Measurements from ENCODE around the gene LINGO3. TPM values are rescaled to one million over a fixed set of nuclear protein-coding genes. Genes with fewer than 3 reads are reported as not detected.

The LINGO3 gene
- total and polyA plus RNA-seq, 2 of the 8 experiments (the other 6 are each of a cell fraction or from before 2014, with no cell fraction given): 0.59 TPM; not detected in 1

DNA sequence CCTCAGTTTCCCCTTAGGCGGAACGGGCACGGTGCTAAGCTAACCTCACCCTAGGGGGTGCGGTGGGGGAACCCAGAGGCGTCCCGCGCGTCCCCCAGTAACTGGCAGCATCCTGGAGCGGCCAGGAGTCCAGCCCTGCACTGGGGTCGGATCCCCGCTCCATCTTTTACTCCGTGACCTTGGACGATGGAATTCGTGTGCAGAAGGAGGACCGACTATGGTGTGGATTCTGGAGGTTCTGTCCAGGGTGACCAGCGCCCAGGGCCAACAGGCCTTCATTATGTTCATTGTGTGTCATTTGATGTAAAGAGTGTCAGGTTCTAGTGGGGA lies 21.2 kb upstream of the LINGO3 start:
- no peak overlapping the region for H2BK15ac ChIP-seq (ENCODE audit: low read length)
- WGBS, 2 experiments (ENCODE audit: extremely low coverage in 1 of 2, insufficient coverage in 1 of 2, insufficient read length in 1 of 2, insufficient replicate concordance in 2 of 2, low coverage in 1 of 2, low lambda C conversion rate in 2 of 2, missing lambda C conversion rate in 1 of 2): 18% methylated on average over 16 of the region's 16 CpGs; no CpG with 5 or more reads in 1 of the 2 experiments
- H3K79me2 ChIP-seq (ENCODE audit: control insufficient read depth in 1 of 2, insufficient read depth in 2 of 2, low read length in 2 of 2): peaks cover 5 to 60% of the 10 kb centered on the region in 2 experiments; a peak in 3 of 4 replicates
- H3K27me3 ChIP-seq (replicated peaks in 1 of 4; ENCODE audit: control insufficient read depth in 3 of 4, extremely low read depth in 1 of 4, insufficient read depth in 3 of 4, low read length in 3 of 4): no peaks in the 10 kb centered on the region
- peak overlapping the region; percentile 86 to 95 for H3K4me2 ChIP-seq (ENCODE audit: insufficient read depth in 1 of 2, low read depth in 2 of 2, low read length in 2 of 2)
- H2BK120ac ChIP-seq (replicated peaks; ENCODE audit: low read depth, low read length): no peak overlapping the region
- H2AFZ ChIP-seq (ENCODE audit: low read length): no peak overlapping the region
- H4K5ac ChIP-seq (ENCODE audit: insufficient read length, low read depth, low read length): no peak overlapping the region
- ChIA-PET CTCF (ENCODE audit: partially characterized antibody) (interaction anchor here (0.6 to 1.0 kb wide), 5 partner anchors 54 to 747 kb away, joined by 3 to 4 read pairs (median 3); no protein-coding TSS in a partner anchor), POLR2A (ENCODE audit: partially characterized antibody) (interaction anchor here (0.8 to 3.0 kb wide), 5 partner anchors 9 to 96 kb away, joined by 3 to 11 read pairs (median 6); no protein-coding TSS in a partner anchor)
- no peak overlapping the region for H2BK12ac ChIP-seq (ENCODE audit: low read depth, low read length)
- H2BK5ac ChIP-seq (ENCODE audit: low read depth, low read length): 0 out of 2 replicates have a peak overlapping the region, but pooled peaks have one; percentile 52
- H4K20me1 ChIP-seq (replicated peaks in 1 of 2; ENCODE audit: control insufficient read depth in 1 of 2, insufficient read depth in 2 of 2, low read length in 2 of 2): peaks cover 1 to 19% of the 10 kb centered on the region in 2 experiments
- no peak overlapping the region; the same call in 1 of the 2 replicates for H4K8ac ChIP-seq (ENCODE audit: extremely low read depth, insufficient read depth, low read length)
- peaks cover 0 to 7% (median 5%) of the 10 kb centered on the region in 4 experiments; a peak in 5 of 8 replicates for H3K36me3 ChIP-seq (ENCODE audit: control insufficient read depth in 2 of 4, insufficient read depth in 4 of 4, low read length in 3 of 4)
- H3K4me1 ChIP-seq (replicated peaks in 1 of 4; ENCODE audit: control insufficient read depth in 3 of 4, insufficient read depth in 4 of 4, low read length in 3 of 4): peaks cover 0 to 33% (median 15%) of the 10 kb centered on the region in 4 experiments; a peak in 6 of 7 replicates
- no peak overlapping the region for H3K14ac ChIP-seq (ENCODE audit: insufficient read length)
- no peak overlapping the region for H3K27ac ChIP-seq (ENCODE audit: low read depth, low read length)
- H3K23me2 ChIP-seq (ENCODE audit: low read depth, low read length): peaks cover 11% of the 10 kb centered on the region; the same call in 1 of the 2 replicates
- FAIRE-seq: no peak
- peak overlapping the region; percentile 45 to 85 (median 73) for H3K9ac ChIP-seq (replicated peaks in 1 of 4; ENCODE audit: extremely low read depth in 1 of 4, low read depth in 3 of 4, low read length in 3 of 4)
- H3K9me3 ChIP-seq (ENCODE audit: insufficient read depth in 2 of 2, low read depth in 1 of 2, low read length in 1 of 2): no peaks in the 10 kb centered on the region
- H2AK5ac ChIP-seq (ENCODE audit: low read depth, low read length): 0 out of 2 replicates have a peak overlapping the region, but pooled peaks have one; percentile 65
- H3K79me1 ChIP-seq (ENCODE audit: low read depth, low read length): peaks cover 25% of the 10 kb centered on the region
- DNase-seq (ENCODE audit: low read depth in 1 of 2, low spot score in 2 of 2): no peak
- no peak overlapping the region for H3K4ac ChIP-seq (replicated peaks; ENCODE audit: insufficient read length, low read depth, low read length)
- H4K91ac ChIP-seq (replicated peaks; ENCODE audit: insufficient read length, low read length): no peak overlapping the region
- H3K56ac ChIP-seq (replicated peaks; ENCODE audit: insufficient read length, low read depth, low read length): peak overlapping the region; percentile 51
- H3K4me3 ChIP-seq (ENCODE audit: extremely low read depth in 1 of 4, insufficient read depth in 2 of 4, low read depth in 3 of 4, low read length in 4 of 4): peak overlapping the region; percentile 85 to 98 (median 91)
- H3K23ac ChIP-seq (ENCODE audit: insufficient read length): no peak overlapping the region
- no peak overlapping the region for H2BK20ac ChIP-seq (ENCODE audit: low read length)
- H3K18ac ChIP-seq (ENCODE audit: extremely low read depth, low read length): peak overlapping the region; percentile 83
- TF ChIP-seq MAFK (IDR thresholded peaks at IDR 0.05; ENCODE audit: low read depth, low read length): no peak
- TF ChIP-seq HDAC6 (IDR thresholded peaks at IDR 0.05; ENCODE audit: low read depth, low read length): no peak
- TF ChIP-seq CREB1 (IDR thresholded peaks at IDR 0.05): no peak
- no peak for TF ChIP-seq CEBPB (IDR thresholded peaks at IDR 0.05; ENCODE audit: low read depth, low read length)
- no peak for TF ChIP-seq BRCA1 (IDR thresholded peaks at IDR 0.05; ENCODE audit: low read depth, low read length)
- TF ChIP-seq CBX5 (IDR thresholded peaks at IDR 0.05; ENCODE audit: low read depth, low read length): no peak
- TF ChIP-seq SIN3A (conservative IDR thresholded peaks at IDR 0.05 in 1 of 2, IDR thresholded peaks at IDR 0.05 in 1 of 2; ENCODE audit: low read depth in 1 of 2, low read length in 2 of 2): no peak
- TF ChIP-seq RAD21 (IDR thresholded peaks at IDR 0.05 in 1 of 2, conservative IDR thresholded peaks at IDR 0.05 in 1 of 2; ENCODE audit: low read depth in 2 of 2, low read length in 2 of 2): no peak
- no peak for TF ChIP-seq RNF2 (IDR thresholded peaks at IDR 0.05; ENCODE audit: borderline replicate concordance, low read depth, low read length, missing control alignments, poor library complexity, severe bottlenecking)
- no peak for TF ChIP-seq CTCF (IDR thresholded peaks at IDR 0.05; ENCODE audit: control extremely low read depth in 1 of 3, insufficient read depth in 1 of 3, low read depth in 1 of 3, low read length in 3 of 3)
